Loucy (cell line): Measurements from ENCODE around the gene BTBD9.

Experiments used
- CTCF ChIP-seq: fragments of 200-600 bp; sonication (generic); conservative IDR thresholded peaks from 2 replicates; pipeline ENCODE4 v1.5.1; 2014; ENCODE audit warnings: mild to moderate bottlenecking, antibody characterized with exemption, low read length
- EZH2phosphoT487 ChIP-seq: fragments of 200-600 bp; IDR thresholded peaks from 2 replicates; pipeline ENCODE4 v1.6.1; 2018; ENCODE audit warnings: antibody characterized with exemption, mild to moderate bottlenecking, moderate library complexity, borderline replicate concordance

- no peak for TF ChIP-seq CTCF
- TF ChIP-seq EZH2phosphoT487 = no peak
Observed at GRCh38 chr6:38498085-38498484, 141.6 kb downstream of the BTBD9 start.
